CD4-positive, alpha-beta T cell (primary cell): Measurements from ENCODE around the gene FARS2. TPM values are rescaled to one million over a fixed set of nuclear protein-coding genes. Genes with fewer than 3 reads are reported as not detected.

Experiments
- ATAC-seq: fragments of 200-7000 bp; cut with Tn5 transposase; one replicate; pipeline ENCODE4 v1.10.0; 2022; ENCODE audit warnings: mild to moderate bottlenecking; ENCODE audit not compliant: poor library complexity
- CTCF ChIA-PET: fragments of 350-600 bp; sonication (Branson Sonifier 250); formaldehyde crosslinking; loops from one replicate; lab custom pipeline; 2021; ENCODE audit warnings: antibody characterized with exemption, inconsistent platforms; lab: Charles Lee
- POLR2A ChIA-PET: fragments of 350-600 bp; sonication (Branson Sonifier 250); formaldehyde crosslinking; loops from one replicate; lab custom pipeline; 2021; ENCODE audit warnings: antibody characterized with exemption, inconsistent platforms; lab: Charles Lee
- DNase-seq, 14 experiments: peaks; one replicate each; pipeline ENCODE4 v3.0.0-alpha.2; 2013 to 2020; ENCODE audit warnings: mixed read lengths in 2 of 14
- H3K27ac ChIP-seq, 2 donors: one replicate each; pipeline versions ENCODE4 v1.5.1 to v1.7.0; 2013; ENCODE audit warnings: low read length in 2 of 2, low read depth in 1 of 2, mild to moderate bottlenecking in 1 of 2
- H3K27me3 ChIP-seq, 2 experiments: 1 replicate in 1 of 2; 2 replicates in 1 of 2; pipeline versions ENCODE4 v1.6.1 to v1.7.0; 2013; ENCODE audit warnings: low read length in 2 of 2, control low read depth in 1 of 2, mild to moderate bottlenecking in 1 of 2, moderate library complexity in 1 of 2; ENCODE audit not compliant: insufficient read depth in 2 of 2, control insufficient read depth in 1 of 2
- H3K36me3 ChIP-seq: one replicate; pipeline ENCODE4 v1.6.1; 2013; ENCODE audit warnings: low read length, control low read depth; ENCODE audit not compliant: insufficient read depth
- H3K4me1 ChIP-seq: one replicate; pipeline ENCODE4 v1.6.1; 2013; ENCODE audit warnings: low read length, control low read depth; ENCODE audit not compliant: insufficient read depth
- H3K4me3 ChIP-seq: one replicate; pipeline ENCODE4 v1.5.1; 2013; ENCODE audit warnings: mild to moderate bottlenecking, low read length, moderate library complexity
- H3K9me3 ChIP-seq, 2 experiments: 1 replicate in 1 of 2; 2 replicates in 1 of 2; pipeline versions ENCODE4 v1.6.1 to v1.7.0; 2013; ENCODE audit warnings: low read length in 2 of 2, mild to moderate bottlenecking in 2 of 2, control low read depth in 1 of 2, moderate library complexity in 1 of 2; ENCODE audit not compliant: control insufficient read depth in 1 of 2, insufficient read depth in 1 of 2
- H3K27ac Mint-ChIP-seq: one replicate; pipeline ENCODE4 v1.8.0; 2020; ENCODE audit warnings: mixed read lengths
- H3K27me3 Mint-ChIP-seq: one replicate; pipeline ENCODE4 v1.8.0; 2021; ENCODE audit warnings: mixed read lengths
- H3K36me3 Mint-ChIP-seq: one replicate; pipeline ENCODE4 v1.8.0; 2021; ENCODE audit warnings: low read depth, mixed read lengths
- H3K4me1 Mint-ChIP-seq: one replicate; pipeline ENCODE4 v1.8.0; 2021; ENCODE audit warnings: low read depth, mixed read lengths
- H3K4me3 Mint-ChIP-seq: one replicate; pipeline ENCODE4 v1.8.0; 2020; ENCODE audit warnings: mild to moderate bottlenecking, mixed read lengths
- H3K9me3 Mint-ChIP-seq: one replicate; pipeline ENCODE4 v1.8.0; 2020; ENCODE audit warnings: mixed read lengths
- CTCF ChIP-seq: fragments of 200-600 bp; IDR thresholded peaks from one replicate; pipeline ENCODE4 v1.8.0; 2022; ENCODE audit warnings: antibody characterized with exemption, mild to moderate bottlenecking
- intact Hi-C, 2 experiments: fragments of 100-400 bp; cut with DNase I in 1 of 2; cut with micrococcal nuclease in 1 of 2; formaldehyde crosslinking; loops; one replicate each; pipeline versions ENCODE4 v1.15.1 to v1.9.0; 2023 to 2025; cut with DNase I, micrococcal nuclease
- total RNA-seq, 174 experiments: library from RNA in 2 of 174; stranded (reverse) in 2 of 174; gene quantifications; one replicate each; pipeline ENCODE4 v1.2.3 and lab custom pipeline; 2021 to 2026

Gene FARS2
- total RNA-seq, 2 experiments from 2014 or later, result 12.6 to 12.8 TPM

GRCh38 chr6:5270093-5270680 is 8.9 kb downstream of the FARS2 start:
- no peak overlapping the region for H3K27ac Mint-ChIP-seq
- H3K27me3 Mint-ChIP-seq, result no peaks in the 10 kb centered on the region
- H3K36me3 Mint-ChIP-seq, result peaks cover 42% of the 10 kb centered on the region
- no peak overlapping the region for H3K4me3 ChIP-seq
- H3K27me3 ChIP-seq, result no peaks in the 10 kb centered on the region
- ChIA-PET CTCF (interaction anchor here (0.8 kb wide), 1 partner anchor 9 kb away, joined by 3 read pairs; the partner anchor contains the start of genes FARS2 and LYRM4), POLR2A (interaction anchor here (2.2 kb wide), 1 partner anchor 9 kb away, joined by 10 read pairs; the partner anchor contains the start of genes FARS2 and LYRM4)
- no peak overlapping the region for H3K4me3 Mint-ChIP-seq
- no peak overlapping the region for H3K27ac ChIP-seq
- H3K36me3 ChIP-seq, result peaks cover 11% of the 10 kb centered on the region
- H3K4me1 Mint-ChIP-seq, result peaks cover 32% of the 10 kb centered on the region
- TF ChIP-seq CTCF, result no peak
- peaks cover 5% of the 10 kb centered on the region for H3K4me1 ChIP-seq
- DNase-seq (no peak), ATAC-seq (no peak)
- intact Hi-C loops, result no loop called here
- no peaks in the 10 kb centered on the region for H3K9me3 Mint-ChIP-seq
- H3K9me3 ChIP-seq, result no peaks in the 10 kb centered on the region

- peaks cover 11% of the 10 kb centered on the region for H3K36me3 ChIP-seq
- H3K27me3 Mint-ChIP-seq, result no peaks in the 10 kb centered on the region
- H3K36me3 Mint-ChIP-seq, result peaks cover 35% of the 10 kb centered on the region
- H3K4me1 ChIP-seq, result peaks cover 5% of the 10 kb centered on the region
- no peak overlapping the region for H3K4me3 Mint-ChIP-seq
- no peak for DNase-seq
- intact Hi-C loops, result no loop called here
- no peak for TF ChIP-seq CTCF
- H3K9me3 Mint-ChIP-seq, result no peaks in the 10 kb centered on the region
- H3K4me3 ChIP-seq, result no peak overlapping the region
- H3K4me1 Mint-ChIP-seq, result peaks cover 36% of the 10 kb centered on the region
- H3K27me3 ChIP-seq, result no peaks in the 10 kb centered on the region
- H3K27ac ChIP-seq, result no peak overlapping the region
- no peaks in the 10 kb centered on the region for H3K9me3 ChIP-seq
- POLR2A ChIA-PET, result interaction anchor here (0.6 to 2.2 kb wide), 2 partner anchors 10 to 107 kb away, joined by 4 to 10 read pairs; partner anchors contain the start of genes FARS2 and LYRM4
- H3K27ac Mint-ChIP-seq, result no peak overlapping the region
- CTCF ChIA-PET, result interaction anchor here (0.8 kb wide), 1 partner anchor 31 kb away, joined by 3 read pairs; no protein-coding TSS in a partner anchor
- no peak for ATAC-seq
Measured at GRCh38 chr6:5271926-5272325, 10.6 kb downstream of the FARS2 start.

GRCh38 chr6:5274231-5274630 is 12.9 kb downstream of the FARS2 start:
- ChIA-PET POLR2A (no interaction called here), CTCF (no interaction called here)
- Histone ChIP-seq H3K4me3 (no peak overlapping the region), H3K4me1 (peaks cover 8% of the 10 kb centered on the region), H3K9me3 (no peaks in the 10 kb centered on the region), H3K27ac (no peak overlapping the region), H3K27me3 (no peaks in the 10 kb centered on the region), H3K36me3 (peaks cover 10% of the 10 kb centered on the region)
- Mint-ChIP-seq H3K4me3 (no peak overlapping the region), H3K9me3 (no peaks in the 10 kb centered on the region), H3K4me1 (peaks cover 41% of the 10 kb centered on the region), H3K27ac (no peak overlapping the region), H3K27me3 (no peaks in the 10 kb centered on the region), H3K36me3 (peaks cover 23% of the 10 kb centered on the region)
- intact Hi-C loops, result no loop called here
- no peak for TF ChIP-seq CTCF
- DNase-seq (no peak), ATAC-seq (no peak)
